HG03103 (cell line): ENCODE results near the gene FAM227A.
"Not testable (repeated sequence)": the region's sequence is repeated elsewhere in the genome, so short reads cannot be mapped to it uniquely, and the experiment has no call there.

Experiments used
- ATAC-seq: cut with Tn5 transposase; IDR thresholded peaks from one replicate; pipeline ENCODE4 v1.9.1; 2021; ENCODE audit warnings: low read depth; ENCODE audit not compliant: unreplicated experiment

The FAM227A gene

DNA sequence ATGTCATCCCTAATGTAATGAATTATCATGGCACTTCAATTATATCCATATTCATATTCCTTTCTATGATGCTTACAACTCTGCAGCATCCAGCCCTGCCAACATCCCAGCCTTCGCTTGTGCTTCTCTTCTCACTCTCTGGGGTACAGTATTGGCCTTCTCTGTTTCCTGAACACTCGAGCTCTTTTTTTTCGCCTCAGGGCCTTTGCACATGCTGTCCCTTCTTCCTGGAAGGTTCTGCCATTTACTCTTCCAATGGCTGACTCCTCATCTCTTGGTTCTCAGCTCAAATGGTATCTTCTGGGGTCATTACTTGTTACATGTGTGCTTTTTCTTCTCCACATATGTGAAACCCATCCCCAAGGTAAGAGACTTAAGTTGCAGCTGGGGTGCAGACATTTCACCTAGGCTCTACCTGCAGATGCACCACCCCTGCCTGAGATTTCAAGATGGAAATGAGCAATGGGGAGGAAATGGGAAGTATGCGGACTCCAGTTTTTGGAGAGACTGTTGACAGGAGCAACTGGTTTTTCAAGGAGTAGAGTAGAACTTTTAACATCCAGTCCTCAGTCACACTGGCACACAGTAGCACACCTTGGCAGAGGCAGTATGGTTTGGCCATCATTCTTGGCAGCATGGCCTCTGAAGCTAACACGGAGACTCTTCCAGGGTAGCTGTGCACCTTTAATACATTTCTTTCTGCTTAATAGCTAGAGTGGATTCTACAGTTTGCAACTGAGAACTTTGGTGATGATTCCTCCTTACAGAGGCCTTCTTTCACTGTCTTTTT is 43.8 kb downstream of the FAM227A start:
- no peak for ATAC-seq

GRCh38 chr22:38611559-38611958 is 44.6 kb downstream of the FAM227A start:
- ATAC-seq, result no peak

- ATAC-seq, result no peak
Observed at GRCh38 chr22:38610234-38610633, 46.0 kb downstream of the FAM227A start.

DNA sequence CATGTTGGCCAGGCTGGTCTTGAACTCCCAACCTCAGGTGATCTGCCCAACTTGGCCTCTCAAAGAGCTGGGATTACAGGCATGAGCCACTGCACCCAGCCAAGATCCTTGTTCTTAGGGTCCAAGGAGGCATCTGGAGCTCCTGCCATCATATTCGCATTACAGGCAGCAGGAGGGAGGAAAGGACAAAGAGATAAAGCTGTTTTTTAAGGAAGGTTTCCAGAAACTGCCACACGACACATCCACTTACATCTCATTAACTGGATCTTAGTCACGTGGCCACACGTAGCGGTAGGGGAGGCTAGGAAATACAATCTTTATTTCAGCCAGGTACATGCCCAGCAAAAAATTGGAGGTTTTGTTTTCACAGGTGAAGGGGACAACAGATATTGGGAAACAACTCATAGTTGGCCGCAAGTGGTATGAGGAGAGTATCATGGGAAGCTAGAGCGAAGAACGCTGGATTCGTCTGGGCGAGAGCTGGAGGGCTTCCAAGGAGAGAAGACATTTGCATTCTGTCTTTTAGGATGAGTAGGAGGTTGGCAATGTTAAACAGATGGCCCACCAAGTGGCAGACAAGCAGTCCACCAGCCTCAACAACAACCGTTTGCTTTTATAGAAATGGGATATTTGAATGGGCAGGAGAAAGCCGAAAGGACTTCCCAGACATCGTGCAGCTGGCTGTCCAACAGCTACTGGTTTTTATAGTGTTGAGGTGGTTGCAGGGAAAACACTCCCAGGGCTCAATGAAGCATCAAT is 47.0 kb downstream of the FAM227A start:
- no peak for ATAC-seq

- ATAC-seq, result no peak
Observed at GRCh38 chr22:38607680-38608079, 48.5 kb downstream of the FAM227A start.

DNA sequence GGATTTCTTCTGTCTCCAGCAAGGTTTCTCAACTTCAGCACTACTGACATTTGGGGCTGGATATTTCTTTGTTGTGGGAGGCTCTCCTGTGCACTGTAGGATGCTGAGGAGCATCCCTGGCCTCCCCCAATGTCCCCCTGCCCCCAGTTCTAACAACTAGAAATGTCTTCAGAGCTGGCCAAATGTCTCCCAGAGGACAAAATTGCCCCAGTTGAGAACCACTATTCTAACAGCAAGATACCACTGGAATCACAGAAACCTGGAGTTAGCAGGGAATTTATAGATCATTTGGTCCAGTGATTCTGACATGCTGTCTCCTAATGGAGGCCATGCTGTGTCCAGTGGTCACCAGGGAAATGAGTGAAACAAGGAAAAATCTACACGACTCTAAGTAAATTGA is 54.0 kb downstream of the FAM227A start:
- ATAC-seq, result no peak

DNA sequence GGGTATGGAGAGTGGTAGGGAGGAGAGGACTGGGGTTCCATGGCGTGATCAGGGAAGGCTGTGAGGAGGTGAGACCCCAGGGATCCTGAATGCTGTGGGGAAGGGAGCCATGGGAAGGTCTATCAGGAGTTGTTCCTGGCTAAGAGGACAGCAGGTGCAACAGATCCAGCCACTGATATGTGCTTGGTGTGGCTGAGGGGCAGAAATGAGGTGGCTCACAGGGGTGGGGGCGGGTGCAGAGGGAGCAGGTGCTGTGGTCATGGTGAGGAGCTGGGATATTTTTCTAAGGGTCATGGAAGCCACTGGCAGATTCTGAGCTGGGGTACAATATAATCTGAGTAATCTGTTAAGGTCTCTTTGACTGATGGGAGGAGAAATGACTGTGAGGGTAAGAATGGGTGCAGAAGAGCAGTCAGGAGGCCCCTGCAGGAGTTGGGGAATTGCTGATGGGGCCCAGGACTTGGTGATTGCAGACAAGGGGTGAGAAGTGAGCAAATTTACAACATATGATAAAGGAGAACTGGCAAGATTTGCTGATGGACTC is 54.9 kb downstream of the FAM227A start:
- ATAC-seq, result no peak

DNA sequence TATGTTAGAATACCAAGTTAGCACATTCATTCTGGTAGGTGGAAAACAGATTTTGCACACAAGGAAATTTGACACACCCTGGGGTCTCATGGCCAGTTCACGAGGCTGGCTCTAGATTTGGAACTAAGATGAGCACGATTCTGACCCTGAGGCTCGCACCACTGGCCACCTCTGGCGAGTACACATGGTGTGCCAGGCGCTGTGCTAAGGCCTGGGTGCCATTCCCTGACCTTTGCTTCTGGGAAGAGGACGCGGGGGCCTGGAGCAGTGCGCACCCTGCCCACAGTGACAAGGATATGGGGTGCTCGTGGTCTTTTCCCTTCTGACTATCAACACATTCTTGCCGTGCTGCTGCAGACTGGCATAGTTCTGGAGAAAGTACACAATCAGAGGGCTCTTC is 56.7 kb downstream of the FAM227A start:
- no peak for ATAC-seq

GRCh38 chr22:38582923-38583322 is 73.3 kb downstream of the FAM227A start:
- not testable (repeated sequence) for ATAC-seq

DNA sequence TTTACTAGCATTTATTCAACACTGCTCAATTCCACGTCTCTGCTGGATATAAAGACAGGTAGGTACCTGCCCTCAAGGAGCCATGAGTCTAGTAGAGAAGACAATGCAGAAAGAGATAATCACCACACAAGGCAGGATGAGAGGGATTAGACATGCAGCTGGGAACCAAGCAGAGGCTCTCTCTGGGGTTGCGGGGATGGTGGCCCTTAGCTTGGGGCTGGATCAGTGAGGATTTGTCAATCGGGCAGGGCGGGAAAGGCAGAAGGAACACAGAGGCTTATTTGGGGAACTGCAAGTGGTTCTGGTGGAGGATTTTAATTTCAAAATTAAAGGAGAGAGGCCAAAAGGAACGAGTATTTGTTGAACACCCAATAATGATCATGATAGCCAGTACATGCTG is 77.7 kb downstream of the FAM227A start:
- no peak for ATAC-seq

DNA sequence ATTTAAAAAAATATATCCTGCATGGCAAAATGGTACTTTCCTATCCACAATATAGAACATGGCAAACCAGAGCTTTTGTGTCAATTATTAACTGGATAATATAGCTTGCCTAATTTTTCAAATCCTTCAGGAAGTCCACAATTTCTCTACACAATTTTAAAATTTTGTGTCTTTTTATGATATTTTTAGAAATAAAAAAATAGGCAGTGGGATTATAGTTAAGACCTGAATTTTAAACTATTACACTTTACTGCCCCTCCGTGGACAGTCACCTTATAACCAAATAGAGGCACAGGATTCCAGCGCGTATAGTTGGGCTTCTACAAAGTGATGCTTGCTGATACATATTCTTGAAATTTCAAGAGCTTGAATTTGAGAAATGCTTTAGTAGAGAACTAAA is 84.1 kb downstream of the FAM227A start:
- no peak for ATAC-seq

DNA sequence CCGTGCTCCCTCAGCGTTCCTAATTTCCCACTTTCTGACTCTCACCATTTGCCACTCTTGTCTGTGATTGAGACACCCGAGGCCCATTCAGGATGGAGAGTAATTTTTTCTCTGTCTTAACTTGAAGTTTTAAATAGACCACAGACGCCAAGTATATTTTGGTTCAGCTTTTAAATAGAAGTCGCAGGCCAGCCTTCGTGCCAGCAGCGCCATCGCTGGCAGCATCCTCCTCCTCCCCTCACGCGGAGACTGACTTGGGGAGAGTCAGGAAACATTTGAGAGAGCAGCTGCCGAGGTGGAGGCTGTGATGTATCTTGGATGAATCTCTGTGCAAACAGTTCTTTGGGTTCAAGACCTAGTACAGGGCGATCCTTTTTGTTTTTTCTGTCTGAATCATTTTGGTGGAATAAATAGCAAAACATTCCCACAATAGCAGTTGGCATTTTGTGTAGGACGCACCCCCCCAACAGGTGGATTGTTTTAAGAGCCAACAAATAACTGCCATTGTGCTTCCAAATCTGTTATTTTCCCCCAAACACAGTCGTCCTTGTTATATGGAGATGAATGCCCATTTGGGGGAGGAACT is 85.3 kb downstream of the FAM227A start:
- no peak for ATAC-seq

- ATAC-seq, result no peak
Observed at GRCh38 chr22:38569972-38570778, 86.0 kb downstream of the FAM227A start, which contains the start of gene DMC1. TSS of gene DMC1 (minus strand) at chr22:38570183. CDS start at chr22:38568256, 1,927 bp downstream.

- no peak for ATAC-seq
Observed at GRCh38 chr22:38569181-38569971, 86.8 kb downstream of the FAM227A start.

DNA sequence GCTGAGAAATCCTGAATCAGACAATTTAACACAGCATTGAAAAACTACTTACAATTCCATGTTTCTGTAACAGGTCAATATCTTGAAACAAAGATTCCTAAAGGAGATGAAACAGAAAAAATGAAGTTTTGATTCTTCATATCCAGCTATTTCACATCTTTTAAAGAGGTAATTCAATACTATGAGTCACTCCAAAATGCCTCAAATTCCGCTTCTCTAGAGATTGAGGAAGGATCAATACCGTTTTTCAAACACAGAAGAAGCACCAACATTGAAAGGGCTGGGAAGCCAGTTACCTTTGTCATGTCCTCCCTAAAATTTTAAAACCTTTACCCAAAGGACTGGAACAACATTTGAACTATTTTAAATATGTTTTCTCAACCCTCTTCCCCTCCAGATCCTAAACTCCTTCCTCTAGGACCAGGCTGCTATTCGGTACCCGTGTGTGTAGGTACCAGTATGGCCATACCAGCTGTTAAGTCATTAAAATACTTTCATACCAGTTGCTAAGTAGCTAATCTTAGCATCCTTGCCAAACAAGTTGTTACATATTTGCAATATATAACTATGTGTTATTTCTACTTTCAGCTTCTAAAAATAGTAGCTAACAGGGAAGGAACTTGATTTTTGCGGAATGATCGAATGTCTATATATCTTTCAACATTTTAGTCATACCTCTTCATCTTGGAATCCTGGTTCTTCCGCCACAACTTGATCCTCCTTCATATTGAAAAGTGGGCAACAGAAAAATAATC is 88.5 kb downstream of the FAM227A start:
- no peak for ATAC-seq

DNA sequence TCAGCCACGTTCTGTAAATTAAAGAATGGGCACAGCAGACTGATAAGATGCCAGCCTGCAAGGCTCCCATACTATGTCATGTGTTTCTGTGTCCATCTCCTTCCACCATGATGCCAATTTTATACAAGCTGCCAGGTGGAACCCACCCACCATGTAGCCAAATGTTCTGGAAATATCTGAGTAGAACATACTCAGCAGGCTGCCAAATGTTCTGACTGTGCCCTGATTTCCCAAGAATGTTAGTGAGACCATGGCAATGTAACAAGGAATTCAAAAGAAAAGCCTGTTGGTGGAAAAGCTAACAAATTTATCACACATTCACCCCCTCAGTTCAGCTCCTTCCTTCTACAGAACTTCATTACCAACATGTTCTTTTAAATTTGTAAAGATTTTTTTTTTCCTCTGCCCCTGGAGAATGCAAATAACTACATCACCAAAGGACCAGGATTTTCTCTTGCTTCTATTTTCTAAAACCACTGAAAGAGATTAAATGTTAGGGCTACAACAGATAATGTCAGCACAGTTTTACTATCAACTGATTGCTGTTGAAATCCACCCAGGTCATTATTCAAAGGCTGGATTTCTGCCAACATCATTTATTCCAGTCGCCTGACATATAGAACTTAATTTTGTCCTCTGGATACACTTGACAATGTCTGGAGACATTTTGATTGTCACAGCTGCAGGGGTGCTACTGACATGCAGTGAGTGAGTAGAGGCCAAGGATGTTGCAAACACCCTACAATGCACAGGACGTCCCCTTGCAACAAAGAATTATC is 89.3 kb downstream of the FAM227A start:
- no peak for ATAC-seq

GRCh38 chr22:38565441-38565840 is 90.8 kb downstream of the FAM227A start:
- ATAC-seq, result no peak

DNA sequence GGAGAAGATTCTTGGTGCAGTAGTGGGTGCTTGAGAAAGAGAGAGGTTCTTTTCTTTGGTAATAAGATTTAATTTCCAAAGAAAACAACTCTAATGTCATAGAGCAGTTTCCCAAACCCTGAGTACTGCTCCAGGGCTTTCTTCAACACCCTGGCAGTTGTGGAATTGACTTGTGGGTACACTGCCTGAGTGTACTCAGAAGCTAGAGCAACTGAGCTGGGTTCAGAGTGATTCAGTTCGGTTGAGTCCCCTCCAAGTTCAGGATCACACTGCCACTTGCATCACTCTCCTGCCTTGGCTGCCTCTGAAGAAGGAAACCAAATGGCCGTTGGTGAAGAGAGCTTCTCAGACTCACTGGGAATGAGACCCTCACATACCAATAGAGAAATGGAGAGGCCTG is 91.5 kb downstream of the FAM227A start:
- no peak for ATAC-seq
